ENCODE results near the gene GALNT15.

GRCh38 chr3:16252243-16252978 lies 77.9 kb downstream of the GALNT15 start:
- no peak for TF ChIP-seq CTCF (IDR thresholded peaks at IDR 0.05)
- no peak for TF ChIP-seq POLR2A (IDR thresholded peaks at IDR 0.05)
